Measurements from ENCODE around the gene RBKS. TPM values are rescaled to one million over a fixed set of nuclear protein-coding genes. Genes with fewer than 3 reads are reported as not detected.

The RBKS gene
- total and polyA plus RNA-seq, 2 of the 13 experiments (the other 11 are each of a cell fraction or from before 2014, with no cell fraction given), result 7.7 to 8.3 TPM

DNA sequence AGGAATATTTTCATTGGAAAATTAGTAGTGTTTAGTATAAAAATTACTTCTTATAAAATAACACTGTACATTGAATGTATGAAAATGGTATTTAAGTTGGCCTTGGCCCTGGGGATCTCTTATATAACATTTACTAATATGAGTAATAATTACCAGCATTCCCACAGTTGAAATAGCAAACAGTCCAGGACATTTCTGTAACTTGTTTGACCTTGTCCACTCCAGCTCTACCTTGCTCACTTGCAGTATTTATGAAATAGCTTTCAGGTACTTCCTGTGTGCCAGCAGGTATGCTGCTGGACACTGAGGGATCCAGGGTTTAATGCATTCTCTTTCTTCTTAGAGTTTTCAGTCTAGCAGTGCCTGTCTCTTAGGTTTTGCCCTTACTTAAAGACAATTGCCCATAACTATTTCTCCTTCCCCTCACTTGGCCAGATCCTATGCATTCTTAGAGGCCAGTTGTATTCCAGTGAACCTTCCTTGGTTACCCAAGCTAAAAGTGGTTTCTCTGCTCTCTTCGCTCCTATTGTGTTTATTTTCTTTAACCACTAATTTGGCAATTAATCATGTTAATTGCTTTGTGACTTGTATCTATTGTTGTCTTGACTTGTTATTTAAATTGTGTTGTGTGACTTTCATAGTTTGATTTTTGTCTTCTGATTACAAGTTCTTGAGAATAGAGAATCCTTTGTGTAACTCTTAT lies 26.3 kb upstream of the RBKS start (continued):
- peak in 1 of 2 experiments; percentile 65; a peak in 1 of 4 replicates for TF ChIP-seq EP300 (IDR thresholded peaks at IDR 0.05; ENCODE audit: low read depth in 2 of 2, low read length in 2 of 2)
- no peak for TF ChIP-seq EP300 (CRISPR knock-in tag; IDR thresholded peaks at IDR 0.05; ENCODE audit: borderline replicate concordance)
- no peak for TF ChIP-seq ZNF138 (CRISPR knock-in tag; IDR thresholded peaks at IDR 0.05; ENCODE audit: low read depth)
- peak; percentile 26; the same call in 1 of the 2 replicates for TF ChIP-seq CREM (IDR thresholded peaks at IDR 0.05)
- TF ChIP-seq CREM (CRISPR knock-in tag; IDR thresholded peaks at IDR 0.05), result no peak
- TF ChIP-seq, protein P1, sequence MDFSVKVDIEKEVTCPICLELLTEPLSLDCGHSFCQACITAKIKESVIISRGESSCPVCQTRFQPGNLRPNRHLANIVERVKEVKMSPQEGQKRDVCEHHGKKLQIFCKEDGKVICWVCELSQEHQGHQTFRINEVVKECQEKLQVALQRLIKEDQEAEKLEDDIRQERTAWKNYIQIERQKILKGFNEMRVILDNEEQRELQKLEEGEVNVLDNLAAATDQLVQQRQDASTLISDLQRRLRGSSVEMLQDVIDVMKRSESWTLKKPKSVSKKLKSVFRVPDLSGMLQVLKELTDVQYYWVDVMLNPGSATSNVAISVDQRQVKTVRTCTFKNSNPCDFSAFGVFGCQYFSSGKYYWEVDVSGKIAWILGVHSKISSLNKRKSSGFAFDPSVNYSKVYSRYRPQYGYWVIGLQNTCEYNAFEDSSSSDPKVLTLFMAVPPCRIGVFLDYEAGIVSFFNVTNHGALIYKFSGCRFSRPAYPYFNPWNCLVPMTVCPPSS (IDR thresholded peaks at IDR 0.05), result no peak
- no peak for TF ChIP-seq DNMT1 (CRISPR knock-in tag; IDR thresholded peaks at IDR 0.05)
- TF ChIP-seq SOX5 (CRISPR knock-in tag; IDR thresholded peaks at IDR 0.05; ENCODE audit: borderline replicate concordance), result peak; percentile 56; the same call in 1 of the 2 replicates
- TF ChIP-seq THYN1 (CRISPR knock-in tag; IDR thresholded peaks at IDR 0.05; ENCODE audit: borderline replicate concordance, low read depth), result no peak
- TF ChIP-seq, protein P2, sequence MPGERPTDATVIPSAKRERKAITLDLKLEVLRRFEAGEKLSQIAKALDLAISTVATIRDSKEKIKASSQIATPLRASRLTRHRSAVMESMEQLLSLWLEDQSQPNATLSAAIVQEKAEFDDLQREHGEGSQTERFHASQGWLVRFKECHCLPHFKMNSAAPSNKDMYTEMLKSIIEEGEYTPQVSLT (CRISPR knock-in tag; IDR thresholded peaks at IDR 0.05; ENCODE audit: borderline replicate concordance, low read depth), result no peak
- TF ChIP-seq NFRKB (IDR thresholded peaks at IDR 0.05), result no peak
- TF ChIP-seq SOX6 (IDR thresholded peaks at IDR 0.05), result no peak
- peak; percentile 61; the same call in 1 of the 2 replicates for TF ChIP-seq SOX6 (CRISPR knock-in tag; IDR thresholded peaks at IDR 0.05)
- no peak for TF ChIP-seq ZNF12 (CRISPR knock-in tag; IDR thresholded peaks at IDR 0.05)
- TF ChIP-seq, protein P3, sequence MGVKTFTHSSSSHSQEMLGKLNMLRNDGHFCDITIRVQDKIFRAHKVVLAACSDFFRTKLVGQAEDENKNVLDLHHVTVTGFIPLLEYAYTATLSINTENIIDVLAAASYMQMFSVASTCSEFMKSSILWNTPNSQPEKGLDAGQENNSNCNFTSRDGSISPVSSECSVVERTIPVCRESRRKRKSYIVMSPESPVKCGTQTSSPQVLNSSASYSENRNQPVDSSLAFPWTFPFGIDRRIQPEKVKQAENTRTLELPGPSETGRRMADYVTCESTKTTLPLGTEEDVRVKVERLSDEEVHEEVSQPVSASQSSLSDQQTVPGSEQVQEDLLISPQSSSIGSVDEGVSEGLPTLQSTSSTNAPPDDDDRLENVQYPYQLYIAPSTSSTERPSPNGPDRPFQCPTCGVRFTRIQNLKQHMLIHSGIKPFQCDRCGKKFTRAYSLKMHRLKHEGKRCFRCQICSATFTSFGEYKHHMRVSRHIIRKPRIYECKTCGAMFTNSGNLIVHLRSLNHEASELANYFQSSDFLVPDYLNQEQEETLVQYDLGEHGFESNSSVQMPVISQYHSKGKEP (CRISPR knock-in tag; IDR thresholded peaks at IDR 0.05), result no peak
- no peak for TF ChIP-seq TP53 (CRISPR knock-in tag; conservative IDR thresholded peaks at IDR 0.05)
- TF ChIP-seq, protein P4, sequence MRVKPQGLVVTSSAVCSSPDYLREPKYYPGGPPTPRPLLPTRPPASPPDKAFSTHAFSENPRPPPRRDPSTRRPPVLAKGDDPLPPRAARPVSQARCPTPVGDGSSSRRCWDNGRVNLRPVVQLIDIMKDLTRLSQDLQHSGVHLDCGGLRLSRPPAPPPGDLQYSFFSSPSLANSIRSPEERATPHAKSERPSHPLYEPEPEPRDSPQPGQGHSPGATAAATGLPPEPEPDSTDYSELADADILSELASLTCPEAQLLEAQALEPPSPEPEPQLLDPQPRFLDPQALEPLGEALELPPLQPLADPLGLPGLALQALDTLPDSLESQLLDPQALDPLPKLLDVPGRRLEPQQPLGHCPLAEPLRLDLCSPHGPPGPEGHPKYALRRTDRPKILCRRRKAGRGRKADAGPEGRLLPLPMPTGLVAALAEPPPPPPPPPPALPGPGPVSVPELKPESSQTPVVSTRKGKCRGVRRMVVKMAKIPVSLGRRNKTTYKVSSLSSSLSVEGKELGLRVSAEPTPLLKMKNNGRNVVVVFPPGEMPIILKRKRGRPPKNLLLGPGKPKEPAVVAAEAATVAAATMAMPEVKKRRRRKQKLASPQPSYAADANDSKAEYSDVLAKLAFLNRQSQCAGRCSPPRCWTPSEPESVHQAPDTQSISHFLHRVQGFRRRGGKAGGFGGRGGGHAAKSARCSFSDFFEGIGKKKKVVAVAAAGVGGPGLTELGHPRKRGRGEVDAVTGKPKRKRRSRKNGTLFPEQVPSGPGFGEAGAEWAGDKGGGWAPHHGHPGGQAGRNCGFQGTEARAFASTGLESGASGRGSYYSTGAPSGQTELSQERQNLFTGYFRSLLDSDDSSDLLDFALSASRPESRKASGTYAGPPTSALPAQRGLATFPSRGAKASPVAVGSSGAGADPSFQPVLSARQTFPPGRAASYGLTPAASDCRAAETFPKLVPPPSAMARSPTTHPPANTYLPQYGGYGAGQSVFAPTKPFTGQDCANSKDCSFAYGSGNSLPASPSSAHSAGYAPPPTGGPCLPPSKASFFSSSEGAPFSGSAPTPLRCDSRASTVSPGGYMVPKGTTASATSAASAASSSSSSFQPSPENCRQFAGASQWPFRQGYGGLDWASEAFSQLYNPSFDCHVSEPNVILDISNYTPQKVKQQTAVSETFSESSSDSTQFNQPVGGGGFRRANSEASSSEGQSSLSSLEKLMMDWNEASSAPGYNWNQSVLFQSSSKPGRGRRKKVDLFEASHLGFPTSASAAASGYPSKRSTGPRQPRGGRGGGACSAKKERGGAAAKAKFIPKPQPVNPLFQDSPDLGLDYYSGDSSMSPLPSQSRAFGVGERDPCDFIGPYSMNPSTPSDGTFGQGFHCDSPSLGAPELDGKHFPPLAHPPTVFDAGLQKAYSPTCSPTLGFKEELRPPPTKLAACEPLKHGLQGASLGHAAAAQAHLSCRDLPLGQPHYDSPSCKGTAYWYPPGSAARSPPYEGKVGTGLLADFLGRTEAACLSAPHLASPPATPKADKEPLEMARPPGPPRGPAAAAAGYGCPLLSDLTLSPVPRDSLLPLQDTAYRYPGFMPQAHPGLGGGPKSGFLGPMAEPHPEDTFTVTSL (CRISPR knock-in tag; IDR thresholded peaks at IDR 0.05; ENCODE audit: borderline replicate concordance), result peak; percentile 85; the same call in 1 of the 2 replicates
- TF ChIP-seq, protein P5, sequence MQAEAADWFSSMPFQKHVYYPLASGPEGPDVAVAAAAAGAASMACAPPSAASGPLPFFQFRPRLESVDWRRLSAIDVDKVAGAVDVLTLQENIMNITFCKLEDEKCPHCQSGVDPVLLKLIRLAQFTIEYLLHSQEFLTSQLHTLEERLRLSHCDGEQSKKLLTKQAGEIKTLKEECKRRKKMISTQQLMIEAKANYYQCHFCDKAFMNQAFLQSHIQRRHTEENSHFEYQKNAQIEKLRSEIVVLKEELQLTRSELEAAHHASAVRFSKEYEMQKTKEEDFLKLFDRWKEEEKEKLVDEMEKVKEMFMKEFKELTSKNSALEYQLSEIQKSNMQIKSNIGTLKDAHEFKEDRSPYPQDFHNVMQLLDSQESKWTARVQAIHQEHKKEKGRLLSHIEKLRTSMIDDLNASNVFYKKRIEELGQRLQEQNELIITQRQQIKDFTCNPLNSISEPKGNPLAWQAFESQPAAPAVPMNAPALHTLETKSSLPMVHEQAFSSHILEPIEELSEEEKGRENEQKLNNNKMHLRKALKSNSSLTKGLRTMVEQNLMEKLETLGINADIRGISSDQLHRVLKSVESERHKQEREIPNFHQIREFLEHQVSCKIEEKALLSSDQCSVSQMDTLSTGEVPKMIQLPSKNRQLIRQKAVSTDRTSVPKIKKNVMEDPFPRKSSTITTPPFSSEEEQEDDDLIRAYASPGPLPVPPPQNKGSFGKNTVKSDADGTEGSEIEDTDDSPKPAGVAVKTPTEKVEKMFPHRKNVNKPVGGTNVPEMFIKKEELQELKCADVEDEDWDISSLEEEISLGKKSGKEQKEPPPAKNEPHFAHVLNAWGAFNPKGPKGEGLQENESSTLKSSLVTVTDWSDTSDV (CRISPR knock-in tag; IDR thresholded peaks at IDR 0.05), result no peak

All from HepG2 (cell line).